HFFc6 (cell line): Measurements from ENCODE around the gene BBS10. TPM values are rescaled to one million over a fixed set of nuclear protein-coding genes. Genes with fewer than 3 reads are reported as not detected.

Experiments
- DNase-seq: peaks from one replicate; pipeline ENCODE4 v3.0.0-alpha.2; 2018
- H3K27ac Mint-ChIP-seq: 2 replicates; pipeline ENCODE4 v1.8.0; 2020; ENCODE audit warnings: mild to moderate bottlenecking, mixed read lengths
- H3K27me3 Mint-ChIP-seq: 2 replicates; pipeline ENCODE4 v1.8.0; 2021; ENCODE audit warnings: mild to moderate bottlenecking, moderate library complexity, mixed read lengths; ENCODE audit not compliant: insufficient read depth
- H3K36me3 Mint-ChIP-seq: 2 replicates; pipeline ENCODE4 v1.8.0; 2021; ENCODE audit warnings: low read depth, mixed read lengths
- H3K4me1 Mint-ChIP-seq: 2 replicates; pipeline ENCODE4 v1.8.0; 2020; ENCODE audit warnings: low read depth, mixed read lengths
- H3K4me3 Mint-ChIP-seq: 2 replicates; pipeline ENCODE4 v1.8.0; 2020; ENCODE audit warnings: mild to moderate bottlenecking, moderate library complexity, mixed read lengths
- H3K9me3 Mint-ChIP-seq: 2 replicates; pipeline ENCODE4 v1.8.0; 2020; ENCODE audit warnings: mild to moderate bottlenecking, mixed read lengths
- CTCF ChIP-seq: fragments of 200-600 bp; sonication (generic); IDR thresholded peaks from 2 replicates; pipeline ENCODE4 v1.5.0; 2021; ENCODE audit warnings: antibody characterized with exemption, mild to moderate bottlenecking
- total RNA-seq, 6 experiments: library from RNA; stranded (reverse); fragmentation: NEBNext Ultra II Directional; extraction: Animal tissue kit (Norgen Biotek cat#: 25700); gene quantifications; 2 replicates in 1 of 6; 3 replicates in 5 of 6; pipeline ENCODE4 v1.2.3, GENCODE V29; 2021

The BBS10 gene
- total RNA-seq, 6 experiments from 2014 or later, result 10.0 to 11.8 (median 10.8) TPM

- Mint-ChIP-seq H3K36me3 (peaks cover 29% of the 10 kb centered on the region), H3K27me3 (peaks cover 2% of the 10 kb centered on the region; the same call in 1 of the 2 replicates), H3K27ac (no peak overlapping the region), H3K4me1 (peaks cover 51% of the 10 kb centered on the region), H3K4me3 (no peak overlapping the region), H3K9me3 (no peaks in the 10 kb centered on the region)
- DNase-seq, result no peak
- no peak for TF ChIP-seq CTCF
Observed at GRCh38 chr12:76308866-76309265, 39.3 kb downstream of the BBS10 start.

GRCh38 chr12:76307083-76307482, 41.1 kb downstream of the BBS10 start:
- H3K4me3 Mint-ChIP-seq, result no peak overlapping the region
- peaks cover 61% of the 10 kb centered on the region for H3K4me1 Mint-ChIP-seq
- H3K36me3 Mint-ChIP-seq, result peaks cover 44% of the 10 kb centered on the region
- H3K9me3 Mint-ChIP-seq, result no peaks in the 10 kb centered on the region
- DNase-seq, result no peak
- TF ChIP-seq CTCF, result no peak
- no peak overlapping the region for H3K27ac Mint-ChIP-seq
- H3K27me3 Mint-ChIP-seq, result peaks cover 2% of the 10 kb centered on the region; the same call in 1 of the 2 replicates

- Mint-ChIP-seq H3K27ac (no peak overlapping the region), H3K9me3 (no peaks in the 10 kb centered on the region), H3K4me3 (no peak overlapping the region), H3K27me3 (no peaks in the 10 kb centered on the region), H3K36me3 (peaks cover 52% of the 10 kb centered on the region), H3K4me1 (peaks cover 58% of the 10 kb centered on the region)
- no peak for DNase-seq
- no peak for TF ChIP-seq CTCF
Observed at GRCh38 chr12:76303989-76304460, 44.2 kb downstream of the BBS10 start.

- H3K27ac Mint-ChIP-seq, result peak overlapping the region; percentile 43; the same call in 1 of the 2 replicates
- H3K9me3 Mint-ChIP-seq, result no peaks in the 10 kb centered on the region
- peak overlapping the region; percentile 15; the same call in 1 of the 2 replicates for H3K4me3 Mint-ChIP-seq
- no peak for TF ChIP-seq CTCF
- H3K36me3 Mint-ChIP-seq, result peaks cover 49% of the 10 kb centered on the region
- H3K27me3 Mint-ChIP-seq, result no peaks in the 10 kb centered on the region
- peak; percentile 12 for DNase-seq
- H3K4me1 Mint-ChIP-seq, result peaks cover 54% of the 10 kb centered on the region
Observed at GRCh38 chr12:76303365-76303764, 44.9 kb downstream of the BBS10 start.

GRCh38 chr12:76300297-76300665, 47.9 kb downstream of the BBS10 start:
- H3K4me1 Mint-ChIP-seq, result peaks cover 42% of the 10 kb centered on the region
- no peaks in the 10 kb centered on the region for H3K9me3 Mint-ChIP-seq
- H3K36me3 Mint-ChIP-seq, result peaks cover 32% of the 10 kb centered on the region
- H3K27me3 Mint-ChIP-seq, result no peaks in the 10 kb centered on the region
- TF ChIP-seq CTCF, result no peak
- H3K4me3 Mint-ChIP-seq, result no peak overlapping the region
- no peak for DNase-seq
- peak overlapping the region; percentile 46; the same call in 1 of the 2 replicates for H3K27ac Mint-ChIP-seq
